HL-60/S4 treated with retinoic acid at 250 ng/mL for 4 days and 3 days (cell line): Measurements from ENCODE around the gene IGFL4.

ENCODE experiments used
- in situ Hi-C: fragments of 300-500 bp; cut with MboI; formaldehyde crosslinking; loops from 2 replicates; pipeline ENCODE4 v1.7.0; 2022; ENCODE audit warnings: low sequenced_read_pairs

The IGFL4 gene

DNA sequence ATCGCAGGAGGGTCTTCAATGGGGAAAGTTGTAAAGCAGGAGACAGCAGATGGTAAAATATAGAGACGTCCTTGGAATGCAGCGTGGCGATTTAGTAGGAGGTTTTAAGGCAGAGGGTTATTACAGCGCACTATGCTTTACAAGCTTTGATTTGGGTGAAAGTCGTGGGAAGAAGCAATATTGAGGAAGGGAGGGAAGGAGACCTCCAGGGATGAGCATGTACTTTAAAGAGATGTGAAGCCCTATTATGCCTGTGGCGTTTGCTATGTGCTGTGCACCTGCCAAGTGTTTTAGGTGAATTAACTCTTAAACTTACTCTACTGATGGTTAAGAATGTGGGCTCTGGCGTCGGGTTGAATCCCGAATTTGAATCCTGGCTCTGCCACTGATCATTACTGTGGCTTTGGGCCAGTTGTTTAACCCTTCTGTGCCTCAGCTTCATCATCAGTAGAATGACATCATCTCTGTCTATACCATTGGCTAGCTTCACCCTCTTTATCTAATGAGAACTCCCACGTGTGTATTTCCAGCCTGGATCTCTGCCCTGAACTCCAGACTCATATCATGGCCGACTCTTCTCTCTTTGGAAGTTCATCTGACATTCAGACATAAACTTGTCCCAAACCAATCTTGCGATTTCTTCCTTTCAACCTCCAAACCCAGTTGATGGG lies 45.0 kb downstream of the IGFL4 start:
- in situ Hi-C loops: no loop called here

DNA sequence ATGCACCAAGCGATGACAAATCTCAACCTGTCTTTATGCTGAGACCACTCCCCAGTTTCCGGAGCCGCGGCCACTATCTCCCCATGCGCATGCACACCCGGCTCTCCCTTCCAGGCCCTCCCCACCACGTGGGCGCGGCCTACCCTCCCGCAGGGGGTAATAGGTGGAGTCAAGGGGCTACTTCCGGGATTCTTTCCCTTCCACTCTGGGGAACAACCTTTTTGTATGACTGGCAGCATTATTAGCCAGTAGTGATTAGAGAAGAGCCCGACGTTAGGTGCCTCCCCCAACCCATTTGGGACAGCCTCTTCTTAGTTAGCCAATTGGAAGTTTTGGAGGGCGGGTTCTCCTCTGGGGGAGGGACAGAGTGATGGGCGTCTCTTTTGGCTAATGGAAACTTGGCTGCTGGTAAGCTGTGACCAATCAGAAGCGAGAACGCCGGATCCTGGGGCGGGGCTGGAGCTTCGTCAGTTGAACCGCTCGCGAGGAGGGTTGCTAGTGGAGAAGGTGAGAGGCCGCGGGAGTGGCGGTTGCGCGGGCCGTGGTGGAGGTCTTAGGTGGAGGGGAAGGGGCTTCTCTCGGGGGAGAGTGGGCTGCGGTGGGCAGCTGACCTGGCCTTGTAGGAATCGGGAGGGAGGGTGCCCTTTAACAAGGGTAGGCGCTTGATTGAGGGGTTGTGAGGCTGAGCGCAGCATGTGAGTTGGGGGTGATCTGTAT lies 45.6 kb downstream of the IGFL4 start, which contains the start of gene CCDC61:
TSS of gene CCDC61 (plus strand) at position 470 of the 717 bp plus-strand sequence. CDS start 7,552 bp downstream, outside the sequence.
- in situ Hi-C loops: no loop called here

DNA sequence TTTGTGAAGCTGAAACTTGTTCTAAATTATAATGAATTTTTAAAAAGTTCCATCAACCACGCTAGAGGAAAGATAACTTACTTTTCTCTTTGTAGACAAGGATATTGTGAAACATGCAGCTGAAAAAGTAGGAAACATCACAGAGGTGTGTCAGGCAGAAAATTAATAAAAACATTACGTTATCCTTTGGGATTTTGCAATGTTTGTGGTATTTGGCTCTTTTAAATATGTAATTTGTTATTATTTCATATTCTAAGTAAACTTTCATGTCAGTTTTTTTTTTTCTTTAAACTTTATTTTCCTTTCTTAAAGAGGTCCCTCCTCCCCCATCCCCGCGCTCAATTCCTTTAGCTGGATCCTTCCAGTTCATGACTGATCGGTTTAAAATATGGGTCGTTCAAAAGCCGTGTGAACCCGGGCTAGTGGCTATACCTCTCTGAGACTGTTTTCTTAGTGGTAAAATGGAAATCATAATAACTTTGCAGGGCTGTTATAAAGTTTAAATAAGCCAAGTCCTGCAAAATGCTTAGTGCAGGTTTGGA lies 46.3 kb downstream of the IGFL4 start:
- in situ Hi-C loops: no loop called here

DNA sequence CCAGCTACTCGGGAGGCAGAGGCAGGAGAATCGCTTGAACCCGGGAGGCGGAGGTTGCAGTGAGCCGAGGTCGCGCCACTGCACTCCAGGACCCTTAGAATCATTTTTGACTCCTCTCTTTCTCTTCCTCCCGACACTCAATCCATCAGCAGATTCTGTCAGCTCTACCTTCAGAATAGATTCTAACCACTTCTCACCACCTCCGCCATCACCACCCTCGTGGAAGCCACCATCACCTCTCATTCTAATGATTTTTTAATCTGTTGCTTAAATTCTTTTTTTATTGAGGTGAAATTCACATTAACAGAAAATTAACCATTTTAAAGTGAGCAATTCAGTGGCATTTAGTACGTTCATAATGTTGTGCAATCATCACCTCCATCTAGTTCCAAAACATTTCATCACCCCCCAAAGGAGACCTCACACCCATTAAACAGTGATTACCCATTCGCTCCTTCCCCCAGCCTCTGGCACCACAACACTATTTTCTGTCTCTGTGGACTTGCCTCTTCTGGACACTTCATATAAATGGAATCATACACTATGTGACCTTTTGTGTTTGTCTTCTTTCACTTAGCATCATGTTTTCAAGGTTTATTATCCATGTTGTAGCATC lies 50.6 kb downstream of the IGFL4 start:
- in situ Hi-C loops: no loop called here
